BJ (cell line): ENCODE results near the gene DPM2. TPM values are rescaled to one million over a fixed set of nuclear protein-coding genes. Genes with fewer than 3 reads are reported as not detected.

Source experiments
- CTCF ChIA-PET: fragments of 350-600 bp; formaldehyde crosslinking; extraction: SDS; loops from one replicate; lab custom pipeline; 2021; ENCODE audit warnings: antibody characterized with exemption, inconsistent platforms; lab: Yijun Ruan, JAX
- POLR2A ChIA-PET: fragments of 300-600 bp; sonication (Branson Sonifier 250); formaldehyde crosslinking; extraction: SDS; loops from one replicate; lab custom pipeline; 2021; ENCODE audit warnings: antibody characterized with exemption; lab: Charles Lee
- DNase-seq: peaks from one replicate; pipeline ENCODE4 v3.0.0-alpha.2; 2011; ENCODE audit warnings: low read depth
- H3K27me3 ChIP-seq: 2 replicates; pipeline ENCODE4 v1.6.0; 2011; ENCODE audit warnings: low read length; ENCODE audit not compliant: control insufficient read depth, insufficient read depth
- H3K36me3 ChIP-seq: 2 replicates; pipeline ENCODE4 v1.5.1; 2011; ENCODE audit warnings: low read length; ENCODE audit not compliant: control insufficient read depth, insufficient read depth
- H3K4me3 ChIP-seq: 2 replicates; pipeline ENCODE4 v1.5.1; 2011; ENCODE audit warnings: low read depth, mild to moderate bottlenecking, control low read depth, low read length
- CTCF ChIP-seq: IDR thresholded peaks from 2 replicates; pipeline ENCODE4 v1.5.1; 2011; ENCODE audit warnings: low read depth, mild to moderate bottlenecking, control low read depth, inconsistent platforms, low read length, moderate library complexity; ENCODE audit not compliant: insufficient read depth
- polyA minus RNA-seq: library from RNA; depleted of rRNA, polyadenylated mRNA; stranded (reverse); fragments of >200 nt; gene quantifications from 2 replicates; pipeline ENCODE4 v1.2.3, GENCODE V29; 2011; rRNA and poly(A)+ RNA removed
- polyA plus RNA-seq: library from polyadenylated mRNA; depleted of rRNA; stranded (reverse); fragments of >200 nt; gene quantifications from 2 replicates; pipeline ENCODE4 v1.2.3, GENCODE V29; 2011; rRNA removed

DPM2 gene
- polyA plus RNA-seq (35.0 and 55.3 TPM in 2 replicates), polyA minus RNA-seq (32.4 and 49.5 TPM in 2 replicates)

GRCh38 chr9:127937388-127938297 lies at the start of gene DPM2:
Gene DPM2 (minus strand): TSS chr9:127937854. CDS start chr9:127937820, 34 bp downstream.
- POLR2A ChIA-PET, result no interaction called here
- Histone ChIP-seq H3K27me3 (no peaks in the 10 kb centered on the region), H3K36me3 (peaks cover 14% of the 10 kb centered on the region), H3K4me3 (peak within 1 kb of the TSS; percentile 64)
- TF ChIP-seq CTCF, result no peak
- CTCF ChIA-PET, result interaction anchor here (0.7 to 13.3 kb wide), 3 partner anchors 97 to 180 kb away, joined by 3 to 342 read pairs (median 5); no protein-coding TSS in a partner anchor
- DNase-seq, result no peak

- no peak for DNase-seq
- Histone ChIP-seq H3K27me3 (no peaks in the 10 kb centered on the region), H3K36me3 (no peaks in the 10 kb centered on the region), H3K4me3 (no peak overlapping the region)
- no peak for TF ChIP-seq CTCF
- ChIA-PET POLR2A (no interaction called here), CTCF (interaction anchor here (1.1 to 1.5 kb wide), 2 partner anchors 16 to 44 kb away, joined by 3 read pairs; no protein-coding TSS in a partner anchor)
These were observed 49.5 kb upstream of the DPM2 start for GRCh38 chr9:127987103-127987614.

- TF ChIP-seq CTCF, result no peak
- POLR2A ChIA-PET, result no interaction called here
- Histone ChIP-seq H3K27me3 (no peaks in the 10 kb centered on the region), H3K36me3 (no peaks in the 10 kb centered on the region), H3K4me3 (no peak overlapping the region)
- CTCF ChIA-PET, result interaction anchor here (1.9 kb wide), 1 partner anchor 41 kb away, joined by 5 read pairs; no protein-coding TSS in a partner anchor
- no peak for DNase-seq
These were observed 47.4 kb upstream of the DPM2 start for GRCh38 chr9:127985011-127985410.

GRCh38 chr9:127983847-127984289 lies 46.2 kb upstream of the DPM2 start:
- CTCF ChIA-PET, result interaction anchor here (1.0 to 1.9 kb wide), 2 partner anchors 40 to 51 kb away, joined by 3 to 5 read pairs; no protein-coding TSS in a partner anchor
- POLR2A ChIA-PET, result no interaction called here
- no peaks in the 10 kb centered on the region for H3K36me3 ChIP-seq

More at GRCh38 chr9:127983847-127984289, 46.2 kb upstream of the DPM2 start:
- TF ChIP-seq CTCF, result no peak
- DNase-seq, result no peak
- Histone ChIP-seq H3K4me3 (no peak overlapping the region), H3K27me3 (no peaks in the 10 kb centered on the region)
